Transverse colon (tissue), 4 donors: Measurements from ENCODE around the gene CKB. TPM values are rescaled to one million over a fixed set of nuclear protein-coding genes. Genes with fewer than 3 reads are reported as not detected.
A peak's percentile ranks its signal among the peaks of the same experiment; 100 is the strongest.

ENCODE experiments used
- DNase-seq: peaks from one replicate; pipeline ENCODE4 v3.0.0-alpha.2; 2019
- H3K27ac ChIP-seq, 4 donors: fragments of 200-600 bp; sonication (generic); 2 replicates each; pipeline ENCODE4 v1.5.1; 2016 to 2018; ENCODE audit warnings: inconsistent platforms in 4 of 4
- H3K27me3 ChIP-seq: fragments of 200-600 bp; sonication (generic); 2 replicates; pipeline ENCODE4 v1.5.1; 2017; ENCODE audit warnings: inconsistent platforms
- H3K36me3 ChIP-seq, 4 donors: fragments of 200-600 bp; sonication (generic); 2 replicates each; pipeline ENCODE4 v1.5.1; 2017 to 2019; ENCODE audit warnings: inconsistent platforms in 4 of 4
- H3K4me1 ChIP-seq, 4 donors: fragments of 200-600 bp; sonication (generic); 2 replicates each; pipeline ENCODE4 v1.5.1; 2017 to 2020; ENCODE audit warnings: inconsistent platforms in 4 of 4
- H3K4me3 ChIP-seq, 4 donors: fragments of 200-600 bp; sonication (generic); 1 replicate in 1 of 4; 2 replicates in 3 of 4; pipeline versions ENCODE4 v1.5.1 to v1.6.1; 2017 to 2019; ENCODE audit warnings: inconsistent platforms in 4 of 4
- H3K9me3 ChIP-seq, 2 donors: fragments of 200-600 bp; sonication (generic); 2 replicates each; pipeline ENCODE4 v1.5.1; 2017 to 2019; ENCODE audit warnings: inconsistent platforms in 2 of 2
- EP300 ChIP-seq: sonication (generic); formaldehyde crosslinking; IDR thresholded peaks from one replicate; pipeline ENCODE4 v1.6.1; 2017; ENCODE audit warnings: antibody characterized with exemption, low read depth
- POLR2A ChIP-seq: fragments of 450-650 bp; IDR thresholded peaks from one replicate; pipeline ENCODE4 v1.6.1; 2016; ENCODE audit warnings: antibody characterized with exemption, mild to moderate bottlenecking, moderate library complexity
- POLR2AphosphoS5 ChIP-seq, 3 donors: sonication (generic); formaldehyde crosslinking; IDR thresholded peaks; one replicate each; pipeline ENCODE4 v1.6.1; 2016; ENCODE audit warnings: antibody characterized with exemption in 3 of 3
- WGBS, 2 donors: methylation state at CpG; one replicate each; pipeline ENCODE4 v1.1.5; 2018; ENCODE audit warnings: low coverage in 1 of 2; 5-methylcytosine and 5-hydroxymethylcytosine counted together
- in situ Hi-C, 4 donors: fragments of 200-750 bp; cut with MboI; loops; one replicate each; pipeline versions ENCODE4 v1.15.0 to v1.15.1; 2017; ENCODE audit warnings: low sequenced_read_pairs in 3 of 4, low pct_ligation_motif_present in 1 of 4, low pct_unique_long_range_greater_than_20kb in 1 of 4
- intact Hi-C: fragments of 100-400 bp; cut with DNase I; formaldehyde crosslinking; loops from one replicate; pipeline ENCODE4 v1.15.1; 2023; ENCODE audit warnings: low total_unique reads
- total RNA-seq, 4 donors: library from RNA; depleted of rRNA; stranded (reverse); fragments of >200 nt; gene quantifications; one replicate each; pipeline ENCODE4 v1.1.0, GENCODE V29; 2016
- TF ChIP-seq, protein P1 (sequence below), 5 experiments: fragments of 200-600 bp in 3 of 5; fragments of 450-650 bp in 2 of 5; sonication (generic) in 3 of 5; IDR thresholded peaks; 1 replicate in 2 of 5; 2 replicates in 3 of 5; pipeline ENCODE4 v1.5.1; 2016 to 2017; ENCODE audit warnings: antibody characterized with exemption in 5 of 5, inconsistent platforms in 3 of 5, mild to moderate bottlenecking in 2 of 5, moderate library complexity in 1 of 5

The CKB gene
- total RNA-seq, 4 donors from 2014 or later, result 504 to 5,877 (median 3,263) TPM

DNA sequence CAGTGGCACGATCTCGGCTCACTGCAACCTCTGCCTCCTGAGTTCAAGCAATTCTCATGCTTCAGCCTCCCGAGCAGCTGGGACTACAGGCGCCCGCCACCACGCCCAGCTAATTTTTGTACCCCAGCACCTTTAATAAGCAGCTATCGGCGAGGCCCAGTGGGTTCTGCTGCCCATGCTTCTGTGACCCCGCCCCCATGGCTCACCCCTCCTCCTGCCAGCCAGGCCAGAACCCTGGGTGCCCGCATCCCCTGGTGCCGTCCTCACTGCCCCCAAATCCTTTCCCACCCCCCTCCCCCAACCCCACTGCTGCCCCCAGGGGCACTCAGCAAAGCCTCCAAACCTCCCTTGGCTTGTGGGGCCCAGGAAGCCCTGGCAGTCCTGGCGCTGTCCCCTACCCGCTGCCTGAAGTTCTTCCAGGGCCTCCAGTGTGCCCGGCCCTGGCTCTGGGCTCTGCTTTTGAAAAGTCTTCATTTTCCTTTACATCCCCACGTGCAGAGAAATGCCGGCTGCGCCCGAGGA is 25.4 kb upstream of the CKB start:
- TF ChIP-seq, protein P1, sequence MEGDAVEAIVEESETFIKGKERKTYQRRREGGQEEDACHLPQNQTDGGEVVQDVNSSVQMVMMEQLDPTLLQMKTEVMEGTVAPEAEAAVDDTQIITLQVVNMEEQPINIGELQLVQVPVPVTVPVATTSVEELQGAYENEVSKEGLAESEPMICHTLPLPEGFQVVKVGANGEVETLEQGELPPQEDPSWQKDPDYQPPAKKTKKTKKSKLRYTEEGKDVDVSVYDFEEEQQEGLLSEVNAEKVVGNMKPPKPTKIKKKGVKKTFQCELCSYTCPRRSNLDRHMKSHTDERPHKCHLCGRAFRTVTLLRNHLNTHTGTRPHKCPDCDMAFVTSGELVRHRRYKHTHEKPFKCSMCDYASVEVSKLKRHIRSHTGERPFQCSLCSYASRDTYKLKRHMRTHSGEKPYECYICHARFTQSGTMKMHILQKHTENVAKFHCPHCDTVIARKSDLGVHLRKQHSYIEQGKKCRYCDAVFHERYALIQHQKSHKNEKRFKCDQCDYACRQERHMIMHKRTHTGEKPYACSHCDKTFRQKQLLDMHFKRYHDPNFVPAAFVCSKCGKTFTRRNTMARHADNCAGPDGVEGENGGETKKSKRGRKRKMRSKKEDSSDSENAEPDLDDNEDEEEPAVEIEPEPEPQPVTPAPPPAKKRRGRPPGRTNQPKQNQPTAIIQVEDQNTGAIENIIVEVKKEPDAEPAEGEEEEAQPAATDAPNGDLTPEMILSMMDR (IDR thresholded peaks at IDR 0.05), result no peak
- TF ChIP-seq POLR2A, result no peak
- Histone ChIP-seq H3K27me3 (no peaks in the 10 kb centered on the region), H3K4me1 (peaks cover 38 to 62% (median 48%) of the 10 kb centered on the region in 4 donors), H3K4me3 (no peak overlapping the region), H3K9me3 (no peaks in the 10 kb centered on the region), H3K36me3 (no peaks in the 10 kb centered on the region), H3K27ac (peak overlapping the region in 1 of 4 donors; percentile 81)
- in situ Hi-C loops (loop anchor here in 1 of 4 donors (5.0 kb wide), 1 partner anchor 46 kb away; no protein-coding TSS in a partner anchor), intact Hi-C loops (loop anchor here (1.0 to 2.0 kb wide), 2 partner anchors 29 to 48 kb away; no protein-coding TSS in a partner anchor)
- no peak for DNase-seq
- WGBS, 2 donors, result 85 to 100% methylated on average over 2 to 16 of the region's 18 CpGs

DNA sequence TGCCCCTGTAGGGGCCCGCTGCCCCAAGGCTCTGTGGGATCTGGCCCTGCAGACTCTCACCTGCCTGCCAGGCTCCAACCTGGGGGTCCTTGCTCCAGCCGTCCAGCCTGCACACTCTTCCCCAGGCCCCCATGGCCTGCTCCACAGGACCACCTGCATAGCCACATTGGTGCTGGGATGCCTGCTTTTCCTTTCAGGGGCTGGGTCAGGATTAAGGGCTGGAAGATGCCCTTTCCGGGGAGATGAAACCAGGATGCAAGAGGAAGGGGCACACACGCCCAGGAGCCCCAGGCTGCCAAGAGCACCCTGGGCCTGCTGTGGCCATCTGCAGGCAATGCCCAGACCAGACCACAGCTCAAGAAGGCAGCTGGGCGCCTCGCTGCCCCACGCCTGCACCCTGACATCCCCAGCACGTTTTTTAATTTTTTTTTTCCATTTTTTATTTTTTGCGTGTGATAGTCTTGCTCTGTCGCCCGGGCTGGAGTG is 24.9 kb upstream of the CKB start:
- peaks cover 43 to 62% (median 53%) of the 10 kb centered on the region in 4 donors for H3K4me1 ChIP-seq

DNA sequence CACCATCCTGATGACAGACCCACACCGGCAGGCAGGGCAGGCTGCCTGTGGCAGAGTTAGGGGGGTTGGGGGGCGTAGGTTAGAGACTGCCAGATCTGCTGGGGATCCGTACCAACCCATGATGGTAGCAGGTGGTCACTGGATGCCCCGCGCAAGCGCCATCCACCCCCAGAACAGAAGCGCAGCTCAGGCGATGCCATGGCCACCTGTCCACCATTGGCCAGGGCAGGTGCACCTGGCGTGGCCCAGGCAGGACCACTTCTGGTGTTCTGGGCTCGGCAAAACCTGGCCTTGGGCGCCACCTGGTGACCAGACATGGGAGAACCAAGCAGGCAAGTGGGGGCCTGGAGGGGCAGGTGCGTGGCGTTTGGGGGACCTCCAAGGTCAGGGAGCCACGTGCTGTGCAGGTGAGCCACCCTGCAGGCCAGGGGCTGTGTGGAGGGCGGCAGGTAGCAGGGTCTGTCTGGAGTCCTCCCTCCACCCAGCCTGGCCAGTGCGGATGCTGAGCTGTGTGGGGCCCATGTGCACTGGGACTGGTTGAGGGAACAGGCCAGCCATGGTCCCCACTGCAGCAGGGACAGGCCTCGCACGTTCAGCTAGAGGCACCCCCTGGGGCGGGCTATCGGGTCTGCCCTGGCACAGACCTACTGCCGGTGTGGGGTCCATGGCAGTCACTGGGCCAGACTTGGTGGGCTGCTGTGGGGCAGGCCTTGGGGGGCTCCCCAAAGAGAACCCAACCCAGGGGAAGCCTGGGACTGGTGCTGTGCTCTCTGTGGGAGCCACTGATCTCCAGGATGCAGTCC is 24.2 kb upstream of the CKB start:
- no peak overlapping the region for H3K27ac ChIP-seq
- intact Hi-C loops (loop anchor here (2.0 kb wide), 1 partner anchor 28 kb away; no protein-coding TSS in a partner anchor), in situ Hi-C loops (loop anchor here in 1 of 4 donors (5.0 kb wide), 1 partner anchor 45 kb away; no protein-coding TSS in a partner anchor)
- H3K4me3 ChIP-seq, result no peak overlapping the region
- H3K36me3 ChIP-seq, result no peaks in the 10 kb centered on the region
- 42% methylated on average over 11 of the region's 21 CpGs; no CpG with 5 or more reads in 1 of the 2 donors for WGBS, 2 donors
- H3K4me1 ChIP-seq, result peaks cover 45 to 67% (median 54%) of the 10 kb centered on the region in 4 donors
- no peaks in the 10 kb centered on the region for H3K27me3 ChIP-seq
- peak; percentile 79 for DNase-seq
- peak in 2 of 3 donors; percentile 13 to 28 for TF ChIP-seq POLR2AphosphoS5 (IDR thresholded peaks at IDR 0.05)
- TF ChIP-seq, protein P1 (IDR thresholded peaks at IDR 0.05), result peak; percentile 84 to 98 (median 92)
- TF ChIP-seq EP300, result no peak
- no peak for TF ChIP-seq POLR2A
- H3K9me3 ChIP-seq, result no peaks in the 10 kb centered on the region

More for the DNA sequence above, 24.9 kb upstream of the CKB start:
- Histone ChIP-seq H3K36me3 (no peaks in the 10 kb centered on the region), H3K9me3 (no peaks in the 10 kb centered on the region), H3K27ac (no peak overlapping the region), H3K4me3 (no peak overlapping the region), H3K27me3 (no peaks in the 10 kb centered on the region)
- intact Hi-C loops (loop anchor here (2.0 kb wide), 1 partner anchor 29 kb away; no protein-coding TSS in a partner anchor), in situ Hi-C loops (loop anchor here in 1 of 4 donors (5.0 kb wide), 1 partner anchor 45 kb away; no protein-coding TSS in a partner anchor)
- WGBS, 2 donors, result 85 to 94% methylated on average over 6 to 11 of the region's 11 CpGs
- TF ChIP-seq POLR2A, result no peak
- no peak for TF ChIP-seq EP300
- no peak for TF ChIP-seq POLR2AphosphoS5 (IDR thresholded peaks at IDR 0.05)
- TF ChIP-seq, protein P1 (IDR thresholded peaks at IDR 0.05), result no peak
- no peak for DNase-seq
